Keratinocyte (primary cell): Measurements from ENCODE around the gene OPTN. TPM values are rescaled to one million over a fixed set of nuclear protein-coding genes. Genes with fewer than 3 reads are reported as not detected.
A peak's percentile ranks its signal among the peaks of the same experiment; 100 is the strongest.

Source experiments
- DNase-seq: peaks from one replicate; pipeline ENCODE4 v3.0.0-alpha.2; 2011; ENCODE audit warnings: low read depth, missing footprints, low spot score
- FAIRE-seq: peaks from 2 replicates; lab custom pipeline; 2011; peaks lifted over from hg19 to GRCh38; lab: Jason Lieb, UNC
- H2AFZ ChIP-seq: 2 replicates; pipeline ENCODE4 v1.6.0; 2012; ENCODE audit warnings: low read length, control low read depth, inconsistent platforms; ENCODE audit not compliant: control insufficient read depth
- H3K27ac ChIP-seq: 2 replicates; pipeline ENCODE4 v1.5.1; 2011; ENCODE audit warnings: low read length; ENCODE audit not compliant: control insufficient read depth, insufficient read depth
- H3K27me3 ChIP-seq: 3 replicates; pipeline ENCODE4 v1.6.0; 2011; ENCODE audit warnings: low read length; ENCODE audit not compliant: control insufficient read depth, insufficient read depth; ENCODE audit errors: extremely low read depth
- H3K36me3 ChIP-seq, 2 experiments: 2 replicates in 1 of 2; 3 replicates in 1 of 2; pipeline ENCODE4 v1.5.1; 2011; ENCODE audit warnings: low read length in 2 of 2, mild to moderate bottlenecking in 1 of 2; ENCODE audit not compliant: control insufficient read depth in 2 of 2, insufficient read depth in 2 of 2; ENCODE audit errors: extremely low read depth in 1 of 2
- H3K4me1 ChIP-seq: 3 replicates; pipeline ENCODE4 v1.5.1; 2011; ENCODE audit warnings: low read length; ENCODE audit not compliant: control insufficient read depth, insufficient read depth; ENCODE audit errors: extremely low read depth
- H3K4me2 ChIP-seq: 3 replicates; pipeline ENCODE4 v1.6.0; 2011; ENCODE audit warnings: low read depth, low read length; ENCODE audit not compliant: control insufficient read depth, insufficient read depth; ENCODE audit errors: extremely low read depth
- H3K4me3 ChIP-seq, 3 experiments: fragments of 200-600 bp in 1 of 3; sonication (generic) in 1 of 3; 2 replicates in 2 of 3; 3 replicates in 1 of 3; pipeline ENCODE4 v1.5.1; 2011 to 2016; ENCODE audit warnings: low read length in 3 of 3, mild to moderate bottlenecking in 3 of 3, control low read depth in 2 of 3, inconsistent platforms in 1 of 3, low read depth in 1 of 3, mixed read lengths in 1 of 3, mixed run types in 1 of 3, moderate library complexity in 1 of 3; ENCODE audit not compliant: control insufficient read depth in 2 of 3, insufficient read depth in 2 of 3; ENCODE audit errors: extremely low read depth in 1 of 3
- H3K79me2 ChIP-seq: 2 replicates; pipeline ENCODE4 v1.6.0; 2012; ENCODE audit warnings: low read length; ENCODE audit not compliant: control insufficient read depth, insufficient read depth
- H3K9ac ChIP-seq: 3 replicates; pipeline ENCODE4 v1.6.0; 2011; ENCODE audit warnings: low read length; ENCODE audit not compliant: control insufficient read depth, insufficient read depth; ENCODE audit errors: extremely low read depth
- H3K9me1 ChIP-seq: 3 replicates; pipeline ENCODE4 v1.6.0; 2011; ENCODE audit warnings: low read length; ENCODE audit not compliant: control insufficient read depth, insufficient read depth; ENCODE audit errors: extremely low read depth
- H3K9me3 ChIP-seq: 2 replicates; pipeline ENCODE4 v1.5.1; 2012; ENCODE audit warnings: low read depth, low read length; ENCODE audit not compliant: control insufficient read depth
- H4K20me1 ChIP-seq: 3 replicates; pipeline ENCODE4 v1.6.0; 2011; ENCODE audit warnings: low read length; ENCODE audit not compliant: control insufficient read depth, insufficient read depth; ENCODE audit errors: extremely low read depth
- CTCF ChIP-seq, 3 experiments: IDR thresholded peaks in 1 of 3; conservative IDR thresholded peaks in 1 of 3; optimal IDR thresholded peaks in 1 of 3; 2 replicates in 2 of 3; 3 replicates in 1 of 3; pipeline versions ENCODE3 to v1.5.1; 2011; ENCODE audit warnings: low read length in 3 of 3, mild to moderate bottlenecking in 3 of 3, moderate library complexity in 2 of 3, control low read depth in 1 of 3, inconsistent platforms in 1 of 3; ENCODE audit not compliant: insufficient read depth in 2 of 3; ENCODE audit errors: extremely low read depth in 1 of 3
- EZH2 ChIP-seq: IDR thresholded peaks from one replicate; pipeline ENCODE4 v1.6.1; 2012; ENCODE audit warnings: inconsistent platforms, mild to moderate bottlenecking, low read length, moderate library complexity
- dilution Hi-C: fragments of 300-500 bp; cut with MboI; formaldehyde crosslinking; loops from one replicate; pipeline ENCODE4 v1.7.0; 2020; ENCODE audit warnings: low sequenced_read_pairs; ENCODE audit not compliant: extremely low pct_ligation_motif_present
- polyA plus RNA-seq, 5 experiments: library from polyadenylated mRNA; depleted of rRNA in 3 of 5; stranded (reverse) in 3 of 5; stranded (forward) in 1 of 5; unstranded in 1 of 5; fragments of >200 nt; gene quantifications; 1 replicate in 1 of 5; 2 replicates in 3 of 5; 3 replicates in 1 of 5; pipeline versions ENCODE4 v1.2.1 to v1.2.3, GENCODE V29; 2011 to 2012; ENCODE audit warnings: missing spikeins in 2 of 5, low read depth in 1 of 5, low replicate concordance in 1 of 5

OPTN gene
- polyA plus RNA-seq, 1 donor (not counting 4 experiments of a cell fraction or from before 2014, with no cell fraction given), result 71.9 TPM

GRCh38 chr10:13099144-13099665 is 758 bp upstream of the OPTN start:
- FAIRE-seq, result peak; percentile 17
- dilution Hi-C loops, result no loop called here
- DNase-seq, result no peak

GRCh38 chr10:13100349-13101294 is 659 bp downstream of the OPTN start:
- Histone ChIP-seq H4K20me1 (no peaks in the 10 kb centered on the region), H3K36me3 (peaks cover 6 to 8% of the 10 kb centered on the region in 2 experiments), H3K27me3 (no peaks in the 10 kb centered on the region), H3K4me3 (peak overlapping the region; percentile 92 to 99 (median 92)), H3K9ac (peak overlapping the region; percentile 97), H3K9me3 (no peaks in the 10 kb centered on the region), H3K79me2 (peaks cover 48% of the 10 kb centered on the region), H3K4me1 (peaks cover 14% of the 10 kb centered on the region), H3K9me1 (no peaks in the 10 kb centered on the region), H3K27ac (peak overlapping the region; percentile 97), H3K4me2 (peak overlapping the region; percentile 100), H2AFZ (peak overlapping the region; percentile 86)
- dilution Hi-C loops, result no loop called here
- DNase-seq (no peak), FAIRE-seq (no peak)
- no peak for TF ChIP-seq EZH2
- no peak for TF ChIP-seq CTCF (optimal IDR thresholded peaks at IDR 0.05 in 1 of 3, IDR thresholded peaks at IDR 0.05 in 1 of 3, conservative IDR thresholded peaks at IDR 0.05 in 1 of 3; ENCODE audit: extremely low read depth in 1 of 3, insufficient read depth in 2 of 3, low read length in 3 of 3)

More at GRCh38 chr10:13099144-13099665, 758 bp upstream of the OPTN start:
- H3K4me2 ChIP-seq, result peak overlapping the region; percentile 85
- peak overlapping the region; percentile 60 to 92 (median 80) for H3K4me3 ChIP-seq
- peaks cover 0 to 3% of the 10 kb centered on the region in 2 experiments for H3K36me3 ChIP-seq
- H3K9me3 ChIP-seq, result no peaks in the 10 kb centered on the region
- no peaks in the 10 kb centered on the region for H3K9me1 ChIP-seq
- peaks cover 35% of the 10 kb centered on the region for H3K79me2 ChIP-seq
- peak overlapping the region; percentile 94 for H2AFZ ChIP-seq
- peak overlapping the region; percentile 97 for H3K27ac ChIP-seq
- TF ChIP-seq CTCF (optimal IDR thresholded peaks at IDR 0.05 in 1 of 3, IDR thresholded peaks at IDR 0.05 in 1 of 3, conservative IDR thresholded peaks at IDR 0.05 in 1 of 3; ENCODE audit: extremely low read depth in 1 of 3, insufficient read depth in 2 of 3, low read length in 3 of 3) (peak; percentile 44 to 80 (median 76)), EZH2 (no peak)
- H3K27me3 ChIP-seq, result no peaks in the 10 kb centered on the region
- peaks cover 8% of the 10 kb centered on the region for H3K4me1 ChIP-seq
- H4K20me1 ChIP-seq, result no peaks in the 10 kb centered on the region
- peak overlapping the region; percentile 97 for H3K9ac ChIP-seq
